ENCODE results near the gene CHST15. TPM values are rescaled to one million over a fixed set of nuclear protein-coding genes. Genes with fewer than 3 reads are reported as not detected.
A peak's percentile ranks its signal among the peaks of the same experiment; 100 is the strongest.

CHST15 gene
- total and polyA plus RNA-seq, 11 donors = 0.88 to 27.1 (median 4.1) TPM

DNA sequence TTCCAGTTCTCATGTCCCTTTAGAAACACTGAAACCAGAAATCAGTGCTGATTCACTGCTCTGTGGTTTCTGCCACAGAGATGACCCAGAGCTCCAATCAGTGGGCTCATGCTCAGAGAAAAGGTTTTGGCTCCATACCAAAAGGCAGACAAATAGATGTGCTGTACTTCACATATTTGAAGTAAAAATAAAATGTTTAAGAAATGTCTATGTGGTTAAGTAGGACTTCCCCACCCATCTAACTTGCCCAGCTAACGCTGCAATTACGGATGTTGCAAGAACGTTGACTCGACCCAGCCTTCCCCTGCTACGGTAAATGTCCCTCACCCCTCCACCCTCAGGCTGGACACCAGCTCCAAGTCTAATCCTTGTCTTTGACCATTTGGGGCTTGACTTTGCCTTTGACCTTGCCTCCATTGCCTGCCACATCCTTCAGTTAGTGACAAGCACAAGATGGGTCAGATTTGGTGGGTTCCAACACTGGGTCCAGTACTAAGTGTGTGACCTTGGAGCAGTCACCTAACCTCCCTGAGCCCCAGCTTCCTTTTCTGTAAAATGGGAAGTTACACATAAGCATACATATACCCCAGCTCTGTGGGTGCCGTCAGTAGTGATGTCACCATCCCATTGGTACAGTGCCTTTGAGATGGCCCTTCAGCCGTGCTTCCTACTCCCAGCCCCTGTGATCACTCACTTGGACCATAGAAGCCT lies 95.8 kb downstream of the CHST15 start:
- Histone ChIP-seq H3K27me3 (peaks cover 0 to 29% (median 16%) of the 10 kb centered on the region in 9 donors), H3K36me3 (no peaks in the 10 kb centered on the region), H3K4me3 (no peak overlapping the region), H3K9me3 (no peaks in the 10 kb centered on the region), H3K27ac (peak overlapping the region in 1 of 12 donors; percentile 88), H3K4me1 (peaks cover 0 to 55% (median 14%) of the 10 kb centered on the region in 12 donors)
- intact Hi-C loops (cut with DNase I) = loop anchor here in 6 of 10 donors (2.0 to 10.0 kb wide), 3 partner anchors 71 to 267 kb away; no protein-coding TSS in a partner anchor
- WGBS, 4 donors = 66 to 74% (median 70%) methylated on average over 7 of the region's 7 CpGs
- TF ChIP-seq CTCF (IDR thresholded peaks at IDR 0.05) (no peak), POLR2A (IDR thresholded peaks at IDR 0.05) (no peak)
- DNase-seq (peak in 1 of 5 donors; percentile 50), ATAC-seq (peak in 3 of 4 donors; percentile 25 to 64 (median 29))

GRCh38 chr10:123997013-123997412 lies 96.4 kb downstream of the CHST15 start:
- TF ChIP-seq CTCF (IDR thresholded peaks at IDR 0.05) = no peak
- no peak overlapping the region for H3K4me3 ChIP-seq
- H3K36me3 ChIP-seq = no peaks in the 10 kb centered on the region
- intact Hi-C loops (cut with DNase I) = loop anchor here in 5 of 10 donors (5.0 to 10.0 kb wide), 2 partner anchors 265 to 268 kb away; no protein-coding TSS in a partner anchor
- DNase-seq (no peak), ATAC-seq (no peak)
- peaks cover 0 to 55% (median 14%) of the 10 kb centered on the region in 12 donors for H3K4me1 ChIP-seq
- WGBS, 4 donors = 90 to 92% (median 91%) methylated on average over 6 of the region's 6 CpGs
- peaks cover 6 to 35% (median 21%) of the 10 kb centered on the region in 9 donors for H3K27me3 ChIP-seq
- peak overlapping the region in 2 of 12 donors; percentile 12 to 88 for H3K27ac ChIP-seq
- no peaks in the 10 kb centered on the region for H3K9me3 ChIP-seq

GRCh38 chr10:123996302-123996701 lies 97.1 kb downstream of the CHST15 start:
- ATAC-seq (no peak), DNase-seq (no peak)
- Histone ChIP-seq H3K4me3 (no peak overlapping the region), H3K27ac (peak overlapping the region in 1 of 12 donors; percentile 88), H3K36me3 (no peaks in the 10 kb centered on the region), H3K4me1 (peaks cover 0 to 50% (median 14%) of the 10 kb centered on the region in 12 donors), H3K9me3 (no peaks in the 10 kb centered on the region), H3K27me3 (peaks cover 11 to 42% (median 25%) of the 10 kb centered on the region in 9 donors)
- no peak for TF ChIP-seq CTCF (IDR thresholded peaks at IDR 0.05)
- intact Hi-C loops (cut with DNase I) = loop anchor here in 5 of 10 donors (5.0 to 10.0 kb wide), 2 partner anchors 266 to 268 kb away; no protein-coding TSS in a partner anchor
- 72 to 78% (median 75%) methylated on average over 6 to 7 of the region's 7 CpGs for WGBS, 4 donors

DNA sequence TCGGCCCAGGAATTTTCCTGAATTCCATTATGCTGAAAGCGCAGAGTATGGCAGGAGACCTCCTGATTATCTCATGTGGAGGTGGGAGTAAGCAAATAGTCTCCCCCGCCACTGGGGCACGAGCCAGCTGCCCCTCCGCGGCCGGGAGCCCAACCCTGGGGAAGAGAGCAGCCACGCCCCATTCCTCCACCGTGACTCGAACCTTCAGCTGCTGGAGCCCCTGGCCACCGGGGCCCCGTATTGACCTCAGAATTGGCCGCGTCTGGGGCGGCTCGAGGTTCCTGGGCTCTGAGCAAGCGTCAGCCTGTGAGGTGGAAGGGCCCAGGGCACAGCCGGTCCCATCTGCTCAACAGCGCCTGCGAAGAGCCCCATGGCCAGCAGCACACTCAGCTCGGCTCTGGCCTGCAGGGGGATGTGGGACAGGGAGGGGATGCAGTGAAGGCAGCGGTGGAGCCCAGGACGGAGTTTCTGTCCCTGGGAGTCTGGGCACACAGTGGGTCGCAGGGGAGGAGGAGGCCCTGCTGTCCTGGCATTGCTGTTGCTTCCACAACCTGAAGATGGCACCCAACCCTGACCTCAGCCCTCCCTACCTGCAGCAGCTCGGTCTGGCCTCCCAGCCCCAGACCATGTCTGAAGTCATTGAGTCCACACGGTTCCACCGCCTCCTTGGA lies 97.8 kb downstream of the CHST15 start:
- DNase-seq (peak in 4 of 5 donors; percentile 46 to 76 (median 60)), ATAC-seq (peak; percentile 37 to 68 (median 61))
- TF ChIP-seq POLR2A (IDR thresholded peaks at IDR 0.05) (no peak), CTCF (IDR thresholded peaks at IDR 0.05) (peak; percentile 22 to 56 (median 38))
- Histone ChIP-seq H3K27ac (peak overlapping the region in 2 of 12 donors; percentile 0 to 40), H3K4me1 (peaks cover 0 to 45% (median 14%) of the 10 kb centered on the region in 12 donors), H3K27me3 (peaks cover 15 to 49% (median 32%) of the 10 kb centered on the region in 9 donors), H3K4me3 (peak overlapping the region in 6 of 12 donors; percentile 3 to 35 (median 24)), H3K36me3 (no peaks in the 10 kb centered on the region), H3K9me3 (no peaks in the 10 kb centered on the region)
- intact Hi-C loops (cut with DNase I) = loop anchor here in 5 of 10 donors (2.0 to 10.0 kb wide), 3 partner anchors 267 to 395 kb away; no protein-coding TSS in a partner anchor
- whole genome bisulfite sequencing, 4 donors = 8 to 21% (median 13%) methylated on average over 10 to 27 of the region's 27 CpGs
